ENCODE measurements around the gene HSPA6. TPM values are rescaled to one million over a fixed set of nuclear protein-coding genes. Genes with fewer than 3 reads are reported as not detected.

Gene HSPA6
- total and polyA plus RNA-seq, 10 of the 15 experiments (the other 5 are each of a cell fraction or from before 2014, with no cell fraction given) = 0.05 to 8.8 (median 0.66) TPM

DNA sequence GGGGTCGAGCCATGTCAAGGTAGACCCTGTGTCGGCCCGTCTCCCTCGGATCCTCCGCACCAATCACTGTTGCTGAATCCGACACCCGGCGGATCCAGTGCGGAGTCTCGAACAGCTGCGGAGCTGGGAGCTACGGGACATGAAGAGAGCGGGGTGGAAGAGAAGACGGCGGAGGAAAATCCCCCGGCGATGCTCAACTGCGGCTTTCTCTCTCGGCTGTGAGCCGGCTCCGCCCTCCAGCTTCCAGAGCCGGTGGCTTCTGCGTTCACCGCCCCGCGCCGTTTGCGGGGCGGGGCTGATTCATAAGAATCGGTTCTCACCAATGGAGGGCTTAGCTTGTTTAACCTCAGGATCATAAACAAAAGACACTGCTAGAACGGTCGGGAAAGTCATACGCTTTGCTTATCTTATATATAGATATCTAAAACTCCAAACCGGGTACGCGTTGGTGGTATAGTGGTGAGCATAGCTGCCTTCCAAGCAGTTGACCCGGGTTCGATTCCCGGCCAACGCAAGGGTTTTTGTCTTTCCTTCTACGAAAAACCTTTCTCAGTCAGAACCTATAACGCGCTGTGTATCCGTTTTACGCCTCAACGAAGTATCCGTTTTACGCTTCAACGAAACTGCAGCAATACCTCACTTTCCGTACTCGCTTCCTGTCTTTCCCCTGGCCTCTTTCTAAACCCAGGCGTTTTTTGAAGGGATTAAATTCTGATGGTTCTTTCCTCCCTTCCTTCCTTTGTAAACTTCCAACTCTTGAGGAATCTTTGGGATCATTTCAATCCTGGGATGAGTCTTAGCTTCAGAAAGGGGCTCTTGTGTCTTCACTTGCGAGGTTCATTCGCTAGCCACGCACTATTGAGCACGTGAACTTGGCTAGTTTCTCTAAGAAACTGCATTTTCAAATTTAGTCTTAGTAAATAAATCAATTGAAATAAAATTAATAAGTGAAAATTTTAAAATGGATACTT is 6.6 kb downstream of the HSPA6 start (continued):
- TF ChIP-seq MEF2B (IDR thresholded peaks at IDR 0.05; ENCODE audit: partially characterized antibody, poor library complexity, severe bottlenecking) (peak; percentile 89), KLF5 (IDR thresholded peaks at IDR 0.05; ENCODE audit: partially characterized antibody) (peak; percentile 48), FOXM1 (IDR thresholded peaks at IDR 0.05; ENCODE audit: low read depth, low read length) (peak; percentile 67; the same call in 1 of the 2 replicates), MTA2 (IDR thresholded peaks at IDR 0.05; ENCODE audit: low read depth) (peak; percentile 54), DPF2 (IDR thresholded peaks at IDR 0.05) (peak; percentile 46; the same call in 1 of the 2 replicates), CBFB (IDR thresholded peaks at IDR 0.05; ENCODE audit: low read depth) (0 out of 2 replicates have a peak, but pooled peaks have one; percentile 43)
- TF ChIP-seq, protein P1, sequence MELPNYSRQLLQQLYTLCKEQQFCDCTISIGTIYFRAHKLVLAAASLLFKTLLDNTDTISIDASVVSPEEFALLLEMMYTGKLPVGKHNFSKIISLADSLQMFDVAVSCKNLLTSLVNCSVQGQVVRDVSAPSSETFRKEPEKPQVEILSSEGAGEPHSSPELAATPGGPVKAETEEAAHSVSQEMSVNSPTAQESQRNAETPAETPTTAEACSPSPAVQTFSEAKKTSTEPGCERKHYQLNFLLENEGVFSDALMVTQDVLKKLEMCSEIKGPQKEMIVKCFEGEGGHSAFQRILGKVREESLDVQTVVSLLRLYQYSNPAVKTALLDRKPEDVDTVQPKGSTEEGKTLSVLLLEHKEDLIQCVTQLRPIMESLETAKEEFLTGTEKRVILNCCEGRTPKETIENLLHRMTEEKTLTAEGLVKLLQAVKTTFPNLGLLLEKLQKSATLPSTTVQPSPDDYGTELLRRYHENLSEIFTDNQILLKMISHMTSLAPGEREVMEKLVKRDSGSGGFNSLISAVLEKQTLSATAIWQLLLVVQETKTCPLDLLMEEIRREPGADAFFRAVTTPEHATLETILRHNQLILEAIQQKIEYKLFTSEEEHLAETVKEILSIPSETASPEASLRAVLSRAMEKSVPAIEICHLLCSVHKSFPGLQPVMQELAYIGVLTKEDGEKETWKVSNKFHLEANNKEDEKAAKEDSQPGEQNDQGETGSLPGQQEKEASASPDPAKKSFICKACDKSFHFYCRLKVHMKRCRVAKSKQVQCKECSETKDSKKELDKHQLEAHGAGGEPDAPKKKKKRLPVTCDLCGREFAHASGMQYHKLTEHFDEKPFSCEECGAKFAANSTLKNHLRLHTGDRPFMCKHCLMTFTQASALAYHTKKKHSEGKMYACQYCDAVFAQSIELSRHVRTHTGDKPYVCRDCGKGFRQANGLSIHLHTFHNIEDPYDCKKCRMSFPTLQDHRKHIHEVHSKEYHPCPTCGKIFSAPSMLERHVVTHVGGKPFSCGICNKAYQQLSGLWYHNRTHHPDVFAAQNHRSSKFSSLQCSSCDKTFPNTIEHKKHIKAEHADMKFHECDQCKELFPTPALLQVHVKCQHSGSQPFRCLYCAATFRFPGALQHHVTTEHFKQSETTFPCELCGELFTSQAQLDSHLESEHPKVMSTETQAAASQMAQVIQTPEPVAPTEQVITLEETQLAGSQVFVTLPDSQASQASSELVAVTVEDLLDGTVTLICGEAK (IDR thresholded peaks at IDR 0.05; ENCODE audit: borderline replicate concordance) = peak; percentile 77; the same call in 1 of the 2 replicates

All from GM12878 (cell line).